ENCODE data around the gene UNC5A. TPM values are rescaled to one million over a fixed set of nuclear protein-coding genes. Genes with fewer than 3 reads are reported as not detected.

UNC5A gene
- total and polyA plus RNA-seq, 4 donors = 3.1 to 18.2 (median 10.2) TPM

DNA sequence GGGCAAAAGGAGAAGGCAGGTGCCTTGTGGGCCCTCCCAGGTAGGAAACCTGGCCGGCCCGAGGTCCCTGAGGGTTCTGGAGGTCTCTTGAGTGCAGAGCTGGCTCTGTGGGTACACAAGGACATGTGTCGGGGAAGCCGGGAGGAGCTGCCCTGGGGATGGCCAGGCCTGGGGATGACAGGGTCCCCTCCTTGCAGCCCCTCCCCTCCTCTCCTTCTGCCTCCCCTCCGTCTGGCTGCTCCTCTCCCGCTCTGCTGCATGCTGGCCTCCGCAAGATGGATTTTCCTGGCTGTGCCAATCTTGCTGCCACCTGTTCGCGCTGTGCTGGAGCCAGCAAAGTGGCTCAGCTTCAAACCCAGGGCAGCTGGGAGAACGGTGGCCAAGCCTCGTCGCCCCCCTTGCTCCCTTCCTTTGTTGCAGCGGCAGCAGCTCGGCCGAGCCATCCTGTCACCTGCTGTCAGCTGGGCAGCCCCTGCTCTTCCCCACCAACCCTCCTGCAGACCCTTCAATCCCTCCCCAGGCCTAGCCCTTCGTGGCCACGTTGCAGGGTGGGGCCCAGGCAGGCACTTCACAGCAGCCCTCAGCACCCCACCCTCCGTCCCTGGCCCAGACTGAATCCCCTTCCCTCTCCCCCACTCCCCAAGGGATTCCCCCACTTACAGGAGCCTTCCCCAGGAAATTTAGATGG lies 17.6 kb upstream of the UNC5A start:
- Histone ChIP-seq H3K4me3 (ENCODE audit: low read depth, low read length) (no peak overlapping the region), H3K4me1 (ENCODE audit: control insufficient read depth, insufficient read depth, low read length) (peaks cover 36% of the 10 kb centered on the region), H3K27me3 (ENCODE audit: control insufficient read depth, insufficient read depth, low read length) (peaks cover 56% of the 10 kb centered on the region), H3K27ac (ENCODE audit: low read depth, low read length) (no peak overlapping the region), H3K9me3 (ENCODE audit: control insufficient read depth, insufficient read depth, low read length) (no peaks in the 10 kb centered on the region), H3K36me3 (ENCODE audit: control insufficient read depth, insufficient read depth, low read length) (no peaks in the 10 kb centered on the region)
- peak in 2 of 6 donors; percentile 74 to 95 for DNase-seq (ENCODE audit: low read depth in 4 of 6, low spot score in 6 of 6)
- WGBS (ENCODE audit: insufficient coverage) = 35% methylated on average over 17 of the region's 18 CpGs

GRCh38 chr5:176793343-176793699 lies 17.0 kb upstream of the UNC5A start:
- Histone ChIP-seq H3K36me3 (ENCODE audit: control insufficient read depth, insufficient read depth, low read length) (no peaks in the 10 kb centered on the region), H3K27ac (ENCODE audit: low read depth, low read length) (no peak overlapping the region), H3K4me1 (ENCODE audit: control insufficient read depth, insufficient read depth, low read length) (peaks cover 40% of the 10 kb centered on the region), H3K27me3 (ENCODE audit: control insufficient read depth, insufficient read depth, low read length) (peaks cover 54% of the 10 kb centered on the region), H3K9me3 (ENCODE audit: control insufficient read depth, insufficient read depth, low read length) (no peaks in the 10 kb centered on the region), H3K4me3 (ENCODE audit: low read depth, low read length) (no peak overlapping the region)
- WGBS (ENCODE audit: insufficient coverage) = 33% methylated on average over 5 of the region's 9 CpGs
- DNase-seq (ENCODE audit: low read depth in 4 of 6, low spot score in 6 of 6) = peak in 2 of 6 donors; percentile 46 to 58

- DNase-seq (ENCODE audit: low read depth in 4 of 6, low spot score in 6 of 6) = peak in 1 of 6 donors; percentile 44
- H3K9me3 ChIP-seq (ENCODE audit: control insufficient read depth, insufficient read depth, low read length) = no peaks in the 10 kb centered on the region
Measured at GRCh38 chr5:176793736-176794135, 16.6 kb upstream of the UNC5A start.

DNA sequence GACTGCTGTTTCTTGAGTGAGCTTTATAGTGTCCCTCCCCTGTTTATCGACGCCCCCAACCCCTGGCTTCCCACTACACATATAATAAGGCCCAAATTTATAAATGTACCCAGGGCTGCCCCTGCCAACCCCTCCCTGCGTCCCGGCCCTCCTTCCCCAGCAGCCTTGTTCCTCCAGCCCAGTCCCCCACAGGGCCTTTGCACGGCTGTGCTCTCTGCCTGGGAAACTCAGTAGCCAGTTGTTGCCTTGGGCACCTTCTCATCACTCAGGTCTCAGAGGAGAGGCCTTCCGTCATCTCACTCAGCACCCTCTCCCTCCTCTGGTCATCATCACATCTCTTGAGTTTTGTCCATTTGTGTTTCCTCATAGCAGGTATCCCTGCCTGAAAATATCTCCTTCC lies 15.8 kb upstream of the UNC5A start:
- H3K27me3 ChIP-seq (ENCODE audit: control insufficient read depth, insufficient read depth, low read length) = peaks cover 43% of the 10 kb centered on the region
- peaks cover 45% of the 10 kb centered on the region for H3K4me1 ChIP-seq (ENCODE audit: control insufficient read depth, insufficient read depth, low read length)
- no peak overlapping the region for H3K27ac ChIP-seq (ENCODE audit: low read depth, low read length)
- no peaks in the 10 kb centered on the region for H3K9me3 ChIP-seq (ENCODE audit: control insufficient read depth, insufficient read depth, low read length)
- H3K36me3 ChIP-seq (ENCODE audit: control insufficient read depth, insufficient read depth, low read length) = no peaks in the 10 kb centered on the region
- DNase-seq (ENCODE audit: low read depth in 4 of 6, low spot score in 6 of 6) = no peak
- H3K4me3 ChIP-seq (ENCODE audit: low read depth, low read length) = no peak overlapping the region
- 86% methylated on average over 6 of the region's 6 CpGs for WGBS (ENCODE audit: insufficient coverage)

More at GRCh38 chr5:176793736-176794135, 16.6 kb upstream of the UNC5A start:
- no peak overlapping the region for H3K27ac ChIP-seq (ENCODE audit: low read depth, low read length)
- peaks cover 50% of the 10 kb centered on the region for H3K27me3 ChIP-seq (ENCODE audit: control insufficient read depth, insufficient read depth, low read length)
- 54% methylated on average over 7 of the region's 8 CpGs for WGBS (ENCODE audit: insufficient coverage)
- peaks cover 44% of the 10 kb centered on the region for H3K4me1 ChIP-seq (ENCODE audit: control insufficient read depth, insufficient read depth, low read length)
- H3K4me3 ChIP-seq (ENCODE audit: low read depth, low read length) = no peak overlapping the region
- H3K36me3 ChIP-seq (ENCODE audit: control insufficient read depth, insufficient read depth, low read length) = no peaks in the 10 kb centered on the region

GRCh38 chr5:176796411-176796810 lies 13.9 kb upstream of the UNC5A start:
- DNase-seq (ENCODE audit: low read depth in 4 of 6, low spot score in 6 of 6) = no peak
- no peak overlapping the region for H3K4me3 ChIP-seq (ENCODE audit: low read depth, low read length)
- H3K9me3 ChIP-seq (ENCODE audit: control insufficient read depth, insufficient read depth, low read length) = no peaks in the 10 kb centered on the region
- peaks cover 28% of the 10 kb centered on the region for H3K27me3 ChIP-seq (ENCODE audit: control insufficient read depth, insufficient read depth, low read length)
- H3K27ac ChIP-seq (ENCODE audit: low read depth, low read length) = no peak overlapping the region
- peaks cover 41% of the 10 kb centered on the region for H3K4me1 ChIP-seq (ENCODE audit: control insufficient read depth, insufficient read depth, low read length)
- H3K36me3 ChIP-seq (ENCODE audit: control insufficient read depth, insufficient read depth, low read length) = no peaks in the 10 kb centered on the region
- 61% methylated on average over 5 of the region's 9 CpGs for WGBS (ENCODE audit: insufficient coverage)

DNA sequence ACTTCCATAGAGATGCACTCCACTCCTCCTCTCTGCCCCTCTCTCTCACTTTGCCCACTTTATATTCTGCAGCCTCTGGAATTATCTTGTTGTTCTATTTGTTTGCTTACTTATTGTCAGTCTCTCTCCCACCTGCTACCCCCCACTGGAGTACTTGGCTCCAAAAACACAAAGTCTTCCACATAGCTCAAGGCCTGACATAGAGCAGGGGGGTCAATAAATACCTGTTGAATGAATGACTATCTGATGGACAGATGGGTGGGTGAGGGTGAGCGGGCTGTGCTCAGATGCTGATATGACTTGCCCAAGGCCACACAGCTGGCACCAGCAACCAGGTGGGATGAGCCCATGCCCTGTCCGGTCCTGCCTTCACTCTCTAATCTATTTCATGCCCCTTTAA lies 13.4 kb upstream of the UNC5A start:
- no peak for DNase-seq (ENCODE audit: low read depth in 4 of 6, low spot score in 6 of 6)
- H3K27me3 ChIP-seq (ENCODE audit: control insufficient read depth, insufficient read depth, low read length) = peaks cover 27% of the 10 kb centered on the region
- WGBS (ENCODE audit: insufficient coverage) = no CpG with 5 or more reads among the region's 2 CpGs
- peaks cover 41% of the 10 kb centered on the region for H3K4me1 ChIP-seq (ENCODE audit: control insufficient read depth, insufficient read depth, low read length)
- no peak overlapping the region for H3K4me3 ChIP-seq (ENCODE audit: low read depth, low read length)
- no peak overlapping the region for H3K27ac ChIP-seq (ENCODE audit: low read depth, low read length)
- H3K36me3 ChIP-seq (ENCODE audit: control insufficient read depth, insufficient read depth, low read length) = no peaks in the 10 kb centered on the region
- no peaks in the 10 kb centered on the region for H3K9me3 ChIP-seq (ENCODE audit: control insufficient read depth, insufficient read depth, low read length)

- Histone ChIP-seq H3K4me3 (ENCODE audit: low read depth, low read length) (no peak overlapping the region), H3K27me3 (ENCODE audit: control insufficient read depth, insufficient read depth, low read length) (peaks cover 25% of the 10 kb centered on the region), H3K27ac (ENCODE audit: low read depth, low read length) (no peak overlapping the region), H3K36me3 (ENCODE audit: control insufficient read depth, insufficient read depth, low read length) (no peaks in the 10 kb centered on the region), H3K9me3 (ENCODE audit: control insufficient read depth, insufficient read depth, low read length) (no peaks in the 10 kb centered on the region), H3K4me1 (ENCODE audit: control insufficient read depth, insufficient read depth, low read length) (peaks cover 42% of the 10 kb centered on the region)
- WGBS (ENCODE audit: insufficient coverage) = 38% methylated on average over 20 of the region's 21 CpGs
- no peak for DNase-seq (ENCODE audit: low read depth in 4 of 6, low spot score in 6 of 6)
Measured at GRCh38 chr5:176797456-176798050, 12.8 kb upstream of the UNC5A start.

DNA sequence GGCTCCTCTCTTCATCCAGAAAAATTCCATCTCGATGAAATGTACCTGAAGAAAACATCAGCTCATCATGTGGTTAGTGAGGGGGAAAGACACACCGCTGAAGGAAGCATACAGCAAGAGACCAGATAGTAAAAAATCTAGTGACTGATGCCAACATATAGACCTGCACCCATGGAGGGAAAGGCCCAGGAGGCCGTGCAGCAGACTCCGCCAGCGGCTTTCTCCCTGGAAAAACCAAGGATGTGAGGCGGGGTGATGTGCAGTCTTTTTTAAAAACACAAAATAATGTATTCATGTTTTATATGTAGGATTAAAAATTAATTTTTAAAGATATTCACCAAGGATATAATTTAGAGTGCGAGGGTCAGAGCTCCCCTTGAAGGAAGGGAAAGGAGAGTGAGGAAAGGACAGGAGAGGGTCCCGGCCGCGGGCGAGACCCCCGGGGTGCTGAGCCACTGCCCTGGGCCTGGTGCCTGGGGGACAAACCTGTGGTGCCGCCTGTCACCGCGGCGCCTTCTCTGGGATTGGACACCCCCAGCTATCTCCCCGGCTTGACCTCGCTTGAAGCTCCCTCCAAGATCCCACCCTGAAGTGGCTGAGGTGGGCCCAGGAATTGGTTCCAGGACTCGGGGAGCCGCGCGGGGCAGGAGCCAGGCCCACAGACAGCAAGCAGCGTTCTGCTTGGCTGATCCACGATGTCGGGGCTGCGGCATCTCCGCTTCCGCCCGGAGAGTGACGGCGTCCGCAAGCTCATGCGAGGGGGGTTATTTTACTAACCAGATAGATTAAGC lies 12.1 kb upstream of the UNC5A start:
- no peak for DNase-seq (ENCODE audit: low read depth in 4 of 6, low spot score in 6 of 6)
- H3K27ac ChIP-seq (ENCODE audit: low read depth, low read length) = no peak overlapping the region
- H3K27me3 ChIP-seq (ENCODE audit: control insufficient read depth, insufficient read depth, low read length) = peaks cover 23% of the 10 kb centered on the region
- peaks cover 42% of the 10 kb centered on the region for H3K4me1 ChIP-seq (ENCODE audit: control insufficient read depth, insufficient read depth, low read length)
- WGBS (ENCODE audit: insufficient coverage) = 74% methylated on average over 25 of the region's 33 CpGs
- no peak overlapping the region for H3K4me3 ChIP-seq (ENCODE audit: low read depth, low read length)
- no peaks in the 10 kb centered on the region for H3K9me3 ChIP-seq (ENCODE audit: control insufficient read depth, insufficient read depth, low read length)
- no peaks in the 10 kb centered on the region for H3K36me3 ChIP-seq (ENCODE audit: control insufficient read depth, insufficient read depth, low read length)

GRCh38 chr5:176798949-176799348 lies 11.4 kb upstream of the UNC5A start:
- DNase-seq (ENCODE audit: low read depth in 4 of 6, low spot score in 6 of 6) = peak in 1 of 6 donors; percentile 65
- Histone ChIP-seq H3K4me3 (ENCODE audit: low read depth, low read length) (no peak overlapping the region), H3K27ac (ENCODE audit: low read depth, low read length) (no peak overlapping the region), H3K4me1 (ENCODE audit: control insufficient read depth, insufficient read depth, low read length) (peaks cover 40% of the 10 kb centered on the region), H3K27me3 (ENCODE audit: control insufficient read depth, insufficient read depth, low read length) (peaks cover 23% of the 10 kb centered on the region), H3K36me3 (ENCODE audit: control insufficient read depth, insufficient read depth, low read length) (no peaks in the 10 kb centered on the region), H3K9me3 (ENCODE audit: control insufficient read depth, insufficient read depth, low read length) (no peaks in the 10 kb centered on the region)
- WGBS (ENCODE audit: insufficient coverage) = 77% methylated on average over 9 of the region's 12 CpGs

Measured in spinal cord (tissue), 10 donors.